ENCODE results near the gene SGMS1. TPM values are rescaled to one million over a fixed set of nuclear protein-coding genes. Genes with fewer than 3 reads are reported as not detected.

The SGMS1 gene
- total RNA-seq, 1 experiment from 2014 or later = 20.4 TPM

DNA sequence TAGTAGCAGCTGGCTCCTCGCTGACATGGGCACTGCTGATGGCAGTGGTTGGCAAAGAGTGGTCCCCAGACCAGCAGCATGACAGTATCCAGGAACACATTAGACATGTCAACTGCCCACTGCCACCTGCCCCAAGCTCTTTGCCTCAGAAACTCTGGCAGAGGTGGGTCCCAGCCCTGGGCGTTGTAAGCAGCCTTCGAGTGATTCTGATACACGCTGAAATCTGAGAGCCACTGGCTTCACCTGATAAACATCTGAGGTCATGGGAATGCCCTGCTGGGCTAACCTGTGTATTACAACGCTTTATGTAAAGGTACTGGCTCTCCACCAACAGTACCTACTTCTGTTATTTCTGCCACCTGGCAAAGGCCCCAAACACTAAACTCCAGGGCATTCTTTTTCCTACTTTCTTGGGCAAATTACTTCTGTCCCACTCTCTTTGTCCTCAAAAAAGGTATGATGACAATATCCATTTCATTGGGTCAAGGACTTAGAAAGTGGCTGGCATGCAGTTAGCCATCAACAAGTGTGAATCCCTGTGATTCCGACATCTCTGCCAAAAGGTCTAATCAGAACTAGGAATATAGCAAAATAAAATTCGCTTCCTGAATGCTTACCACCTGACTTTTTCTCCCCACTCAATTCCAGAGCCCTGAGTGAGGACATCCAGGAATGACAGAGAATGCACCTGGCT is 9.2 kb downstream of the SGMS1 start:
- Histone ChIP-seq H3K23me2 (ENCODE audit: insufficient read length, low read depth, low read length, poor library complexity, severe bottlenecking) (no peaks in the 10 kb centered on the region), H2BK120ac (ENCODE audit: low read depth, low read length, poor library complexity, severe bottlenecking) (no peak overlapping the region), H3K79me1 (ENCODE audit: insufficient read depth, low read depth, low read length, poor library complexity, severe bottlenecking) (no peaks in the 10 kb centered on the region), H2BK15ac (ENCODE audit: low read depth, low read length) (no peak overlapping the region), H3K23ac (ENCODE audit: insufficient read length, low read depth, low read length) (no peak overlapping the region), H2BK12ac (ENCODE audit: insufficient read length, low read depth, low read length) (no peak overlapping the region), H3T11ph (ENCODE audit: low read length) (no peak overlapping the region), H3K4me1 (ENCODE audit: insufficient read depth, low read length) (peaks cover 12% of the 10 kb centered on the region; the same call in 1 of the 2 replicates), H2BK20ac (ENCODE audit: low read depth, low read length, poor library complexity, severe bottlenecking) (no peak overlapping the region), H4K8ac (replicated peaks; ENCODE audit: insufficient read length, low read depth, low read length) (no peak overlapping the region), H2BK5ac (ENCODE audit: insufficient read length, low read length) (no peak overlapping the region), H3K18ac (ENCODE audit: insufficient read length, low read depth, low read length) (no peak overlapping the region), H3K4ac (ENCODE audit: low read depth, low read length) (no peak overlapping the region), H4K91ac (ENCODE audit: insufficient read length, low read depth, low read length) (no peak overlapping the region), H3K9me3 (ENCODE audit: control insufficient read depth, low read depth, low read length) (no peaks in the 10 kb centered on the region), H3K27me3 (ENCODE audit: insufficient read depth, low read length) (no peaks in the 10 kb centered on the region), H4K20me1 (ENCODE audit: control insufficient read depth, insufficient read depth, insufficient read length) (no peaks in the 10 kb centered on the region), H3K14ac (ENCODE audit: insufficient read depth, low read length) (no peak overlapping the region; the same call in 1 of the 2 replicates), H2AK5ac (ENCODE audit: insufficient read length, low read length) (no peak overlapping the region), H4K5ac (ENCODE audit: insufficient read length, low read depth, low read length) (no peak overlapping the region), H3K9ac (ENCODE audit: extremely low read depth, insufficient read length, low read length) (no peak overlapping the region), H2AFZ (ENCODE audit: low read length) (no peak overlapping the region), H3K56ac (ENCODE audit: insufficient read length, low read depth, low read length) (no peak overlapping the region), H3K4me2 (ENCODE audit: insufficient read depth, insufficient read length, low read length) (no peak overlapping the region), H3K27ac (ENCODE audit: insufficient read length, low read depth, low read length) (no peak overlapping the region), H3K79me2 (ENCODE audit: insufficient read depth, low read length) (peaks cover 6% of the 10 kb centered on the region; the same call in 1 of the 2 replicates)
- DNase-seq = peak; percentile 72
- Mint-ChIP-seq H3K9me3 (no peaks in the 10 kb centered on the region), H3K27ac (peak overlapping the region in 1 of 3 experiments; percentile 49; a peak in 1 of 7 replicates), H3K4me1 (peaks cover 65 to 82% of the 10 kb centered on the region in 2 experiments), H3K27me3 (ENCODE audit: low read depth) (no peaks in the 10 kb centered on the region; the same call in 1 of the 2 replicates), H3K4me3 (no peak overlapping the region), H3K36me3 (ENCODE audit: insufficient read depth in 1 of 3, low read depth in 3 of 3) (no peaks in the 10 kb centered on the region)
- no CpG with 5 or more reads among the region's 7 CpGs for WGBS (ENCODE audit: extremely low coverage, insufficient read length, low lambda C conversion rate)
- TF ChIP-seq, protein P1, sequence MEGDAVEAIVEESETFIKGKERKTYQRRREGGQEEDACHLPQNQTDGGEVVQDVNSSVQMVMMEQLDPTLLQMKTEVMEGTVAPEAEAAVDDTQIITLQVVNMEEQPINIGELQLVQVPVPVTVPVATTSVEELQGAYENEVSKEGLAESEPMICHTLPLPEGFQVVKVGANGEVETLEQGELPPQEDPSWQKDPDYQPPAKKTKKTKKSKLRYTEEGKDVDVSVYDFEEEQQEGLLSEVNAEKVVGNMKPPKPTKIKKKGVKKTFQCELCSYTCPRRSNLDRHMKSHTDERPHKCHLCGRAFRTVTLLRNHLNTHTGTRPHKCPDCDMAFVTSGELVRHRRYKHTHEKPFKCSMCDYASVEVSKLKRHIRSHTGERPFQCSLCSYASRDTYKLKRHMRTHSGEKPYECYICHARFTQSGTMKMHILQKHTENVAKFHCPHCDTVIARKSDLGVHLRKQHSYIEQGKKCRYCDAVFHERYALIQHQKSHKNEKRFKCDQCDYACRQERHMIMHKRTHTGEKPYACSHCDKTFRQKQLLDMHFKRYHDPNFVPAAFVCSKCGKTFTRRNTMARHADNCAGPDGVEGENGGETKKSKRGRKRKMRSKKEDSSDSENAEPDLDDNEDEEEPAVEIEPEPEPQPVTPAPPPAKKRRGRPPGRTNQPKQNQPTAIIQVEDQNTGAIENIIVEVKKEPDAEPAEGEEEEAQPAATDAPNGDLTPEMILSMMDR (conservative IDR thresholded peaks at IDR 0.05) = peak; percentile 67
